ENCODE results near the gene PEX12. TPM values are rescaled to one million over a fixed set of nuclear protein-coding genes. Genes with fewer than 3 reads are reported as not detected.

Gene PEX12
- total RNA-seq, 2 donors from 2014 or later, result 1.9 to 2.6 TPM

DNA sequence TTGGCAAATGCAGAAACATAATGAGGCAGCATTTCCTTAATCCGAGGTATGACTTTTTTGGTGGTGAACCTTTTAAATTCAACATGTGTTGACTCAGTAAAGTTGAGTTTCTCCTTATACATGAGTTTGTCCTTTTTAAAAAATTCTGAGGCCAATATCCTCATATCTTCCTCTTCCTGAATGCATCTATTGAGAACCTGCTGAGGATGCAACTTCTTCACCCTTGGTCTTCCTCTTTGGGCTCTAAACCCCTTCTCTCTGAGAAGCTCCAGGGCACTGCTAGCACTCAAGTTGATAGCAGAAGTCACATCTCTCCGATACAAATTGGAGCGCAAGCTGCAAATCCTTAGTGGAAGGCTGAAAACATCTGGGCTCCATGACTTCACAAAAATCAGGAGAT lies 21.0 kb downstream of the PEX12 start:
- H3K4me1 Mint-ChIP-seq, result no peaks in the 10 kb centered on the region

DNA sequence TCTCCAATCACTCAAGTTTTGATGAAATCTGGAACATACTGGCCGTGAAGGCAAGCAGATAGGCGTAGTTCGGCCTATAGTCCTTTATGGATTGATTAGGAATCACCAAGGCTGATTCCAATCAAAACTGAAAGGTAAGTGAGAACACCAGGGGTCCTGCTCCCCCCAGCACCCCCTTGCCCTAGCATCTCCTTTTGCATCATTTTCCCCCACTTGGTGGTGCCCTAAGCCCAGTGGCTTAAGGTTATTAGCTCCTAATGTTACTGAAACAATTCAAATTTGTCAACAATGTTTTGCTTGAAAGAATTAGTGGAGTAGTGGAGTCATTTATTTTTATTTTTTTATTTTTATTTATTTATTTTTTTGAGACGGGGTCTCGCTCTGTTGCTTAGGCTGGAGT lies 22.7 kb downstream of the PEX12 start:
- no peaks in the 10 kb centered on the region for H3K9me3 Mint-ChIP-seq
- no peak overlapping the region for H3K4me3 Mint-ChIP-seq

More for the DNA sequence above, 21.0 kb downstream of the PEX12 start:
- Mint-ChIP-seq H3K9me3 (no peaks in the 10 kb centered on the region), H3K27ac (no peak overlapping the region), H3K27me3 (peaks cover 5% of the 10 kb centered on the region), H3K36me3 (ENCODE audit: low read depth) (no peaks in the 10 kb centered on the region), H3K4me3 (no peak overlapping the region)
- no peak for ATAC-seq (replicated peaks)

DNA sequence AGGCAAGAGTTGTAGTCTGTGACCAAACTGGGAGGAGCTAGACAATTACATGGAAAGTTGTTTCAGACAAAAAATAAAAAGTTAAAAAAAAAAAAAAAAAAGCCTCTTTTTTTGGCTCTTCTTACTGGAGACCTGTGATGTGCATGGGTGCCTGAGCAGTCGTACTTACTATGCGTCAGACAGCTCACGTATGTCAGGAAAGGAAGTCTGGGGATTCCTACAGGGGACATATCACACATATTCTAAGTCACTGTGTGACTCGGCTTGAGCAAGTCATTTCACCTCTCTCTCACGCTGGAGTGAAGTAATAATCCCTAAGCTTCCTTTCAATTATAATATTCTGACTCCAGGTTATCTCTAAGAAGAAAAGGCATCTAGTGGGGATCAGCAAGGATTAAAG lies 23.7 kb downstream of the PEX12 start:
- Mint-ChIP-seq H3K9me3 (no peaks in the 10 kb centered on the region), H3K27me3 (peaks cover 5% of the 10 kb centered on the region), H3K4me1 (no peaks in the 10 kb centered on the region), H3K27ac (no peak overlapping the region), H3K4me3 (no peak overlapping the region), H3K36me3 (ENCODE audit: low read depth) (no peaks in the 10 kb centered on the region)
- peak; percentile 89 for ATAC-seq (replicated peaks)

More for the DNA sequence above, 22.7 kb downstream of the PEX12 start:
- Mint-ChIP-seq H3K27me3 (peaks cover 5% of the 10 kb centered on the region), H3K4me1 (no peaks in the 10 kb centered on the region), H3K27ac (no peak overlapping the region), H3K36me3 (ENCODE audit: low read depth) (no peaks in the 10 kb centered on the region)
- ATAC-seq (replicated peaks), result no peak

DNA sequence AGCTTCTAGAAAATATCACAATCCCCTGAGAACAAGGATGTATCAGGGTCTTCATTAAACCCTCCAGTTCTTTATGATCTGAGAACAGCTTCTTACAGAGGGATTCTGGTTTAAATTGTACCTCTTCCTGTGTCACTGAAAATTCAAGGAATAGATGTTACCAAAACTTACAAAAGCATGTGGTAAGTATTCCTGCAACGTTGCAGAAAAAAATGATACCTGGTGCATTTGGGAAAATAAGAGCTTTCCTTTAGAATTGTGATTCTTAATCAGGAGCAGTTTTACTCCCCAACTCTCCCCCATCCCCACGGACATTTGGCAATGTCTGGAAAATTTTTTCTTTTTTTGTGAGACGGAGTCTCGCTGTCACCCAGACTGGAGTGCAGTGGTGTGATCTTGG lies 25.1 kb downstream of the PEX12 start:
- Mint-ChIP-seq H3K9me3 (no peaks in the 10 kb centered on the region), H3K27me3 (no peaks in the 10 kb centered on the region)

DNA sequence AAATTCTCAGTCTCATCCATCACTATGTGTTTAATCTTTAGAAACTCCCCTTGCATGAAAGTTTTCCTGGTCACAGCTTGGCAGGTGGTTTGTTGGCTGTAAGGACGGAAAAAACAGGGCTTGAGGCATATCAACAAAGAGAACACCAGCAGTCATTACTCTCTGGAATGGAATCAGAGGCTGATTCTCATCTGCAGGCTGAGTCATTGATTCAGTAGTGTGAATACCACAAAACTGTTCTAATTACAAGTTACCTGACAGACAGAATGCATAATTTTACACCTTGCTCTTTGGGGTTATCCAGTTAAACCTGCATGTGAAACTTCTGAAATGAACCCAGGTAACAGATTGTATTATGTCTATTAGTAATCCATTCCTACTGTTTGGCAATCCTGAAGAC lies 29.4 kb downstream of the PEX12 start:
- no peak overlapping the region for H3K4me3 Mint-ChIP-seq
- H3K4me1 Mint-ChIP-seq, result peaks cover 6% of the 10 kb centered on the region
- H3K27me3 Mint-ChIP-seq, result no peaks in the 10 kb centered on the region
- H3K9me3 Mint-ChIP-seq, result no peaks in the 10 kb centered on the region
- no peaks in the 10 kb centered on the region for H3K36me3 Mint-ChIP-seq (ENCODE audit: low read depth)
- ATAC-seq (replicated peaks), result peak; percentile 54
- H3K27ac Mint-ChIP-seq, result no peak overlapping the region

More for the DNA sequence above, 25.1 kb downstream of the PEX12 start:
- no peaks in the 10 kb centered on the region for H3K4me1 Mint-ChIP-seq
- no peaks in the 10 kb centered on the region for H3K36me3 Mint-ChIP-seq (ENCODE audit: low read depth)
- no peak overlapping the region for H3K27ac Mint-ChIP-seq
- no peak for ATAC-seq (replicated peaks)
- H3K4me3 Mint-ChIP-seq, result no peak overlapping the region

DNA sequence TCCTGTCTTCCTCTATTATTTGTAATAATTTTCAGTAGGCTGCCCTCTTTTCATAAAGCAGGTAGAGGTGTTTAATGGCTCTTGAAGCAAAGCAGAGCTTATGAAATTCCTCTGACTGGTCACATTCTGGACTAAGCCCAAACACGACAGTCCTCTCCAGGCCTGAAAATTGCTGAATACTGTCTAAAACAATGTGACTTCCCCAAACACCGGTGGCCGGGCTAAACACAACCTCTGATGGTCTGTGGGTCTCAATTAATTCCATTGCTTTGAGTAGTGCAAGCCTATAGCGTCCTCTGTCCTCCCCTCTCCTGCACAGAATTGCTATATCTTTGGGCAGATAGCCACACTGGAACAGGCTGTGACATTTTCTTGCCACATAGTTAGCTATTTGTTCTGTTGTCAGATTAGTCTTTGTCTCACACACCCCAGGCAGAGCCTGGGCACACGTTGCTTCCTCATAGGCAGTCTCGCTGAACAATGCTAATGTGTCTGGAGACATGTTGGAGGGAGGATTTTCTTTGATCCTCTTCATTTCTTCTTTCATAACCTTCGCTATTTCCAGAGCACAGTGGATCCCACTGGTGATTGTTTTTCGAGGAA lies 30.1 kb downstream of the PEX12 start:
- Mint-ChIP-seq H3K4me3 (no peak overlapping the region), H3K36me3 (ENCODE audit: low read depth) (no peaks in the 10 kb centered on the region)

DNA sequence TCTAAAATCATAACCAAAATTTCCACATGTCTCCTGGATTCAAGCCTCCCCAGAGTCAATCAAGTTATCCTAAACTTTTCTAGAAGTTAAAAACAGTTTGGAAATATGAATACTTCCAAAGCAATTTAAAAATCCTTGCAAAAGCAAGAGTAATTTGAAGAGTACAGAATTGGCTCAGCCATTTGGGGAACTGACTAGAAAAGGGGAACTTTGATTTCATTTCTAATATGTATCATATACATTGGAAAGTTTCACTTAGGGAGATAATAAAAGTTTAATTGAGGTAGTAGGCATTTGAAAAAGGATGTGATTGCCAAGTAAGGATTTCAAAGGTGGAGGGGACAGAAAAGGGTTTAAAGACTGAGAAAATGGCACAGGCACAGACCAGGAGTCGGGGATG lies 31.9 kb downstream of the PEX12 start:
- no peak overlapping the region for H3K4me3 Mint-ChIP-seq
- peak; percentile 26 for ATAC-seq (replicated peaks)

More for the DNA sequence above, 30.1 kb downstream of the PEX12 start:
- Mint-ChIP-seq H3K27ac (no peak overlapping the region), H3K9me3 (no peaks in the 10 kb centered on the region), H3K4me1 (peaks cover 6% of the 10 kb centered on the region), H3K27me3 (no peaks in the 10 kb centered on the region)
- ATAC-seq (replicated peaks), result no peak

DNA sequence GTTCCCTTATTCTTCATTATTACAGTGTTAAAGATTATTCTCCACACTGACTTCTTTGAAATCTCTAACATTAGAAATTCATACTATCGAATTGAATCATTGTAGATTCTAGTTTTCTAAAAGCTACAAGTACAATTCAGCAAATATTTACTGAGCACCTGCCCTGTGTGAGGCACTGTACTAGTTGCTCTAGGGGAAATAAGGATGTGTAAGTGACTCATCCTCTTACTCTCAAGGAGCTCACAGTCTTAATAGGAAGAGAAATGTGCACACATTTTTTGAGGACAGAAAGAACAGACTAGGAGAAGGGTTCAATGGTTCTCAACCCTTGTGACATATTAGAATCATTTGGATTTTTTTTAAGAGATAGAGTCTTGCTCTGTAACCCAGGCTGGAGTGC lies 33.2 kb downstream of the PEX12 start:
- peak; percentile 47 for ATAC-seq (replicated peaks)
- Mint-ChIP-seq H3K9me3 (no peaks in the 10 kb centered on the region), H3K4me3 (no peak overlapping the region), H3K27ac (no peak overlapping the region), H3K36me3 (ENCODE audit: low read depth) (no peaks in the 10 kb centered on the region), H3K4me1 (peaks cover 15% of the 10 kb centered on the region), H3K27me3 (no peaks in the 10 kb centered on the region)

More for the DNA sequence above, 31.9 kb downstream of the PEX12 start:
- no peaks in the 10 kb centered on the region for H3K36me3 Mint-ChIP-seq (ENCODE audit: low read depth)
- no peak overlapping the region for H3K27ac Mint-ChIP-seq
- peaks cover 6% of the 10 kb centered on the region for H3K4me1 Mint-ChIP-seq
- no peaks in the 10 kb centered on the region for H3K9me3 Mint-ChIP-seq
- H3K27me3 Mint-ChIP-seq, result no peaks in the 10 kb centered on the region

DNA sequence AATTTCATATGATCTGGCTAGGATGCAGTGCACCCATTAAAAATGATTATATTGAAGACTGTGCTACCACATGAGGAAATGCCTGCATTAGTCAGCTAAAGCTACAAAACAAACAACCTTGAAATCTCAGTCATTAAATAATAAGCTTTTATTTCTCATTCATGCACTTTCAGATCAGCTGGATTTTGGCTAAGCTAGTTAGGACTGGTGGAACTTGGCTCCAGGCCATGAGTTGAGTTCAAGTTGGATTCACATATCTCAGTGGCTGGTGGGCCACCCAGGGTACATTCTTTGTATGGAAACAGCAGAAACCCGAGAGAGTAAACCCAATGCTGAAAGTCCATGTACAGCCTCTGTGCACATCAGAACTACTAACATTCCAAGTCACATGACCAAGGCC lies 34.5 kb downstream of the PEX12 start:
- no peak for ATAC-seq (replicated peaks)
- H3K27ac Mint-ChIP-seq, result no peak overlapping the region
- no peaks in the 10 kb centered on the region for H3K27me3 Mint-ChIP-seq
- no peaks in the 10 kb centered on the region for H3K9me3 Mint-ChIP-seq
- H3K4me1 Mint-ChIP-seq, result peaks cover 19% of the 10 kb centered on the region
- no peaks in the 10 kb centered on the region for H3K36me3 Mint-ChIP-seq (ENCODE audit: low read depth)
- no peak overlapping the region for H3K4me3 Mint-ChIP-seq

DNA sequence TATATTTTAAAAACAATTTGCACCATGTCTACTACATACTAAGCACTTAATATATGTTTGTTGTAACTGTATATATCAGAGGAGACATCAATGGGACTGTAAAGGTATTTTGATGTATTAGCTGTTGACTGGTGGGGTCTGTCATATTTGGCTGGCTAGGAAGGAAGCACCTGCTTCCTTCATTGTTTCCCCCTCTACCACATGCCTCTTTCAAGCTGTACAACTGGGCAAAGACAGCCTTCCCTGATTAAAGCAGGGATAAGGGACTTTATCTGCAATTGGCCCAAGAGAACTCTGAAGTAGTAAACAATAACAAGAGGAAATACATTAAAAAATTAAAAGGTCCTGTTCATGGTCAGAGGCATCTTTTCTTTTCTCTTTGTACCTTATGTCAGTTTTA lies 35.4 kb downstream of the PEX12 start:
- H3K27ac Mint-ChIP-seq, result no peak overlapping the region
- peak overlapping the region; percentile 14 for H3K4me3 Mint-ChIP-seq
- no peak for ATAC-seq (replicated peaks)
- H3K4me1 Mint-ChIP-seq, result peaks cover 25% of the 10 kb centered on the region
- H3K9me3 Mint-ChIP-seq, result no peaks in the 10 kb centered on the region
- no peaks in the 10 kb centered on the region for H3K36me3 Mint-ChIP-seq (ENCODE audit: low read depth)
- H3K27me3 Mint-ChIP-seq, result no peaks in the 10 kb centered on the region

DNA sequence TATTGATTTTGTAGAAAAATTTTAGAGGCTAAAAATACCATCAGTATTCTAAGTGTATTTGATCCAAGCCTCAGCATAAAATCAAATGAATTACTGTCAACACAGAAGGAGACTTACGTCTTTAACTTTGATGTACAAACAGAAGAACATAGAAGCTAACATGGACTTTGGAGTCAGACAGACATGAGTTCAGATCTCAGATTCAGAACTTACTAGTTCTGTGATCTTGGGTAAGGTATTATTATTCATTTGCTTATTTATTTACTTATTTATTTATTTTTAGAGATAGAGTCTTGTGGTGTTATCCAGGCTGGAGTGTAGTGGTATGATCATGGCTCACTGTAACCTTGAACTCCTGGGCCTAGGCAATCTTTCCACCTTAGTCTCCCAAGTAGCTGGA lies 36.9 kb downstream of the PEX12 start:
- ATAC-seq (replicated peaks), result no peak
- H3K27me3 Mint-ChIP-seq, result no peaks in the 10 kb centered on the region
- H3K4me1 Mint-ChIP-seq, result peaks cover 30% of the 10 kb centered on the region
- H3K36me3 Mint-ChIP-seq (ENCODE audit: low read depth), result peaks cover 12% of the 10 kb centered on the region
- H3K27ac Mint-ChIP-seq, result peak overlapping the region; percentile 96
- no peaks in the 10 kb centered on the region for H3K9me3 Mint-ChIP-seq
- peak overlapping the region; percentile 79 for H3K4me3 Mint-ChIP-seq

DNA sequence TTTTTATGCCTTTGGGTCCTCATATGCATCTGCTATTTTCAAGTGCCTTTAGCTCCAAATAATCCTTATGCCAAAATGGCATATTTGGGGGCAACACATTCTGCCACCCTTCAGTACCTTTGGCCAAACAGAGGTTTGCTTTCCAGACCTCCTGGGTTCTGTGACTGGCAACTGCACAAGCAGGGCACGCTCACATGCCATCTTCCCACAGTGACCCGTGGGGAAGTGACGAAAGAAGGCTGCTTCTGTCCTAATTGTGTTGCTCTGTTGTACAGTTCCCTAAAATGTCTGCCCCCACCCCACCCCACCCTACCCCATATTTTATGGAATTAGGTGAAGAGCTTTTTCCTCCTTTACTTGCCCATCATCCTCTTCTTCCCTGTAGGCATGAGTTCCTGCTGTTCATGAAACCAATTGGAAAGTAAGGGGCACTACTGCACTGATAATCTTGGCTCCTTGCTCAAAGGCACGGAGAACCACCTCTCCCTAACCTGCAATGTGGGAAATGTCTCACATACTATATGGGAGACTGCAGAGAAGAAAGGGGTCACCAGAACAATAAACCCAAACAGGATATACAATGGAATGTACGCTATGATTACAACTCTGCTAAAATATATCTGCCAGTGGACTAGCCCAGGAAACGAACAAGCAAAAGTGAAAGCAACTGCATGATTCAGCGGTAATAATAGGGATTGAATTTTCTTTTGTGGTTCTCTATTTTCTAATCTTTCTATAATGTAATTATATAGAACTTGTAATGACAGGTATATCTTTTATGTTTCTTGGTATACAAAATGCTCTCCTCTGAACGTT lies 37.6 kb downstream of the PEX12 start:
- Mint-ChIP-seq H3K4me1 (peaks cover 30% of the 10 kb centered on the region), H3K27me3 (no peaks in the 10 kb centered on the region), H3K36me3 (ENCODE audit: low read depth) (peaks cover 19% of the 10 kb centered on the region), H3K4me3 (peak overlapping the region; percentile 79), H3K9me3 (no peaks in the 10 kb centered on the region), H3K27ac (peak overlapping the region; percentile 96)
- peak; percentile 54 for ATAC-seq (replicated peaks)

DNA sequence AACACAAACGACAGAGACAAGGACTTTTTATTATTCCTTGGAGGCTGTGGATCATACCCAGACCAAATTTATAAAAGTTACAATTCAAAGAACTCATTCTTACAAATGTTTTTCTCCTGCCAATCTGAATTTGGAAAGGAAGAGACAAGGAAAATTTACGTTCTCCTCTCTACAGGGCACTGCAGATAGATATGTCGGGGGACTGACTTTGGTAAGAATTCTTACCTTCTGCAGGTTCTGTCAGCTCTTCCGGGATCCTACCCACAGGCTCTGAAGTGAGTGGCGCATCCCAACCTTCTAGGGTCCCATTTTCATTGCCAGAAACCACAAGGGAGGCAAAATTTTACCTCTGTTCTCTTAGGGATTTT lies 38.7 kb downstream of the PEX12 start:
- H3K9me3 Mint-ChIP-seq, result no peaks in the 10 kb centered on the region
- peak overlapping the region; percentile 79 for H3K4me3 Mint-ChIP-seq
- H3K4me1 Mint-ChIP-seq, result peaks cover 24% of the 10 kb centered on the region
- peak overlapping the region; percentile 96 for H3K27ac Mint-ChIP-seq
- no peaks in the 10 kb centered on the region for H3K27me3 Mint-ChIP-seq
- peaks cover 30% of the 10 kb centered on the region for H3K36me3 Mint-ChIP-seq (ENCODE audit: low read depth)
- no peak for ATAC-seq (replicated peaks)

DNA sequence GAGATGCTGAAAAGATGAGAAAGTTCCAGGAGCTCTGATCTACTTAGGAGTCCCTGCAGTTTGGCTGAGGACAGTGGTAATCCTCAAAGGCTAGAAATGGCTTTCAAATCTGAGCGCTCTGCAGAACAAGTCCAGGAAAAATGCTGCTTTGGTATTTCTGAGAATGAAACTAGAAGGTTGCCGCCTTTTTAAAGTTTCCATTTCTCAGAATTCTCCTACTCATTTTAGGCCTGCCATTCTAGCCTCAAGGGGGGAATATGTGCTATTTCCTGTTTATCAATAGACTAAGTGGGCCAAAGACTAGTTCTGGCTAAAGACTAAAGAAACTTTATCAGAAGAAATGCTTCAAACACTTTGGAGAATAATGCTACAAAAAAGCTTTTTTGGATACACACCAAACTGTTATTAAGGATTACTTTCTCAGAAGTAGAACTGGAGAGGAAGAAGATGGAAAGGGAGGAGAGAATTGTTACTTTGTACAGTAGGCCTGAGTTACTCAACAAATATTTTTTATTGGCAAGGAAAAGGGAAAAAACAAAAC lies 40.7 kb downstream of the PEX12 start, which contains the start of gene SLFN12L:
TSS of gene SLFN12L (minus strand) at position 78 of the 541 bp plus-strand sequence. CDS start 15,314 bp downstream, outside the sequence.
- Mint-ChIP-seq H3K4me1 (peaks cover 36% of the 10 kb centered on the region), H3K9me3 (no peaks in the 10 kb centered on the region), H3K27me3 (no peaks in the 10 kb centered on the region), H3K27ac (peak within 1 kb of the TSS; percentile 96), H3K4me3 (peak within 1 kb of the TSS; percentile 79), H3K36me3 (ENCODE audit: low read depth) (peaks cover 47% of the 10 kb centered on the region)
- ATAC-seq (replicated peaks), result peak; percentile 59

DNA sequence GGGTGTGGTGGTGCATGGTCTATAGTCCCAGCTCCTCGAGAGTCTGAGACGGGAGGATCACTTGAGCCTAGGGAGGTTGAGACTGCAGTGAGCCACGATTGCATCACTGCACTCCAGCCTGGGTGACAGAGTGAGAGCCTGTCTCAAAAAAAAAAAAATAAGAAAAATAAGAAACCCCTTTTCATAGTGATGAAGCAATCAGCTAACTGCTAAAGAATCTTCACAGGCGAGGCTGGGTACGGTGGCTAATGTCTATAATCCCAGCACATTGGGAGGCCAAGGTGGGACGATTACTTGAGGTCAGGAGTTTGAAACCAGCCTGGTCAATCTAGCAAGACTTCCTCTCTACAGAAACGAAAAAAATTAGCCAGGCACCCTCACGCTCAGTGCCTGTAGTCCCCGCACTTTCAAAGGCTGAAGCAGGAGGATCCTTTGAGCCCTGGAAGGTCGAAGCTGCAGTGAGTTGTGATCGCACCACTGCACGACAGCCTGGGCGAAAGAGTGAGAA lies 41.7 kb downstream of the PEX12 start:
- ATAC-seq (replicated peaks), result peak; percentile 43
- peak overlapping the region; percentile 79 for H3K4me3 Mint-ChIP-seq
- H3K27me3 Mint-ChIP-seq, result no peaks in the 10 kb centered on the region
- H3K4me1 Mint-ChIP-seq, result peaks cover 36% of the 10 kb centered on the region
- H3K27ac Mint-ChIP-seq, result peak overlapping the region; percentile 96
- peaks cover 56% of the 10 kb centered on the region for H3K36me3 Mint-ChIP-seq (ENCODE audit: low read depth)
- H3K9me3 Mint-ChIP-seq, result no peaks in the 10 kb centered on the region

Measured in activated T-helper 17 cell treated with anti-CD3 and anti-CD28 coated beads, Interleukin-2, amount 50 U/mL, for 72 hours (primary cell).